ENCODE measurements around the gene FRMD4B. TPM values are rescaled to one million over a fixed set of nuclear protein-coding genes. Genes with fewer than 3 reads are reported as not detected.
"Not testable (repeated sequence)": the region's sequence is repeated elsewhere in the genome, so short reads cannot be mapped to it uniquely, and the experiment has no call there.

FRMD4B gene
- total and polyA plus RNA-seq, 4 donors, result 16.6 to 96.4 (median 39.0) TPM

GRCh38 chr3:69324362-69325025, 61.4 kb downstream of the FRMD4B start:
- TF ChIP-seq, protein P1, sequence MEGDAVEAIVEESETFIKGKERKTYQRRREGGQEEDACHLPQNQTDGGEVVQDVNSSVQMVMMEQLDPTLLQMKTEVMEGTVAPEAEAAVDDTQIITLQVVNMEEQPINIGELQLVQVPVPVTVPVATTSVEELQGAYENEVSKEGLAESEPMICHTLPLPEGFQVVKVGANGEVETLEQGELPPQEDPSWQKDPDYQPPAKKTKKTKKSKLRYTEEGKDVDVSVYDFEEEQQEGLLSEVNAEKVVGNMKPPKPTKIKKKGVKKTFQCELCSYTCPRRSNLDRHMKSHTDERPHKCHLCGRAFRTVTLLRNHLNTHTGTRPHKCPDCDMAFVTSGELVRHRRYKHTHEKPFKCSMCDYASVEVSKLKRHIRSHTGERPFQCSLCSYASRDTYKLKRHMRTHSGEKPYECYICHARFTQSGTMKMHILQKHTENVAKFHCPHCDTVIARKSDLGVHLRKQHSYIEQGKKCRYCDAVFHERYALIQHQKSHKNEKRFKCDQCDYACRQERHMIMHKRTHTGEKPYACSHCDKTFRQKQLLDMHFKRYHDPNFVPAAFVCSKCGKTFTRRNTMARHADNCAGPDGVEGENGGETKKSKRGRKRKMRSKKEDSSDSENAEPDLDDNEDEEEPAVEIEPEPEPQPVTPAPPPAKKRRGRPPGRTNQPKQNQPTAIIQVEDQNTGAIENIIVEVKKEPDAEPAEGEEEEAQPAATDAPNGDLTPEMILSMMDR (IDR thresholded peaks at IDR 0.05; ENCODE audit: control extremely low read depth, extremely low read depth), result no peak
- H3K4me1 ChIP-seq (ENCODE audit: control insufficient read depth in 5 of 5, insufficient read depth in 5 of 5, low read length in 5 of 5), result peaks cover 0 to 34% (median 8%) of the 10 kb centered on the region in 5 donors

GRCh38 chr3:69323941-69324340, 61.9 kb downstream of the FRMD4B start:
- peaks cover 0 to 34% (median 8%) of the 10 kb centered on the region in 5 donors for H3K4me1 ChIP-seq (ENCODE audit: control insufficient read depth in 5 of 5, insufficient read depth in 5 of 5, low read length in 5 of 5)
- H3K9me3 ChIP-seq (ENCODE audit: control insufficient read depth in 4 of 4, insufficient read depth in 3 of 4, low read length in 3 of 4), result no peaks in the 10 kb centered on the region
- WGBS, 2 donors, result 64 to 84% methylated on average over 1 of the region's 1 CpG
- no peak for DNase-seq
- H3K4me3 ChIP-seq, result no peak overlapping the region
- H3K27me3 ChIP-seq (ENCODE audit: control insufficient read depth in 3 of 3, insufficient read depth in 3 of 3, low read length in 2 of 3), result no peaks in the 10 kb centered on the region
- peaks cover 0 to 2% (median 0%) of the 10 kb centered on the region in 4 donors for H3K36me3 ChIP-seq (ENCODE audit: control insufficient read depth in 4 of 4, insufficient read depth in 4 of 4, low read length in 4 of 4)
- no peak overlapping the region for H3K27ac ChIP-seq (ENCODE audit: low read depth in 1 of 2, low read length in 1 of 2)
- no peak overlapping the region for H3K9ac ChIP-seq (ENCODE audit: insufficient read depth in 1 of 2, low read length in 2 of 2)
- ATAC-seq (ENCODE audit: insufficient read depth, low FRiP score), result no peak
- TF ChIP-seq, protein P1 (IDR thresholded peaks at IDR 0.05; ENCODE audit: control extremely low read depth, extremely low read depth), result no peak

More at GRCh38 chr3:69324362-69325025, 61.4 kb downstream of the FRMD4B start:
- Histone ChIP-seq H3K9ac (ENCODE audit: insufficient read depth in 1 of 2, low read length in 2 of 2) (no peak overlapping the region), H3K9me3 (ENCODE audit: control insufficient read depth in 4 of 4, insufficient read depth in 3 of 4, low read length in 3 of 4) (no peaks in the 10 kb centered on the region), H3K27me3 (ENCODE audit: control insufficient read depth in 3 of 3, insufficient read depth in 3 of 3, low read length in 2 of 3) (no peaks in the 10 kb centered on the region), H3K36me3 (ENCODE audit: control insufficient read depth in 4 of 4, insufficient read depth in 4 of 4, low read length in 4 of 4) (peaks cover 0 to 2% (median 0%) of the 10 kb centered on the region in 4 donors), H3K4me3 (no peak overlapping the region), H3K27ac (ENCODE audit: low read depth in 1 of 2, low read length in 1 of 2) (no peak overlapping the region)
- ATAC-seq (ENCODE audit: insufficient read depth, low FRiP score), result no peak
- WGBS, 2 donors, result 21 to 54% methylated on average over 7 of the region's 7 CpGs
- DNase-seq, result no peak

DNA sequence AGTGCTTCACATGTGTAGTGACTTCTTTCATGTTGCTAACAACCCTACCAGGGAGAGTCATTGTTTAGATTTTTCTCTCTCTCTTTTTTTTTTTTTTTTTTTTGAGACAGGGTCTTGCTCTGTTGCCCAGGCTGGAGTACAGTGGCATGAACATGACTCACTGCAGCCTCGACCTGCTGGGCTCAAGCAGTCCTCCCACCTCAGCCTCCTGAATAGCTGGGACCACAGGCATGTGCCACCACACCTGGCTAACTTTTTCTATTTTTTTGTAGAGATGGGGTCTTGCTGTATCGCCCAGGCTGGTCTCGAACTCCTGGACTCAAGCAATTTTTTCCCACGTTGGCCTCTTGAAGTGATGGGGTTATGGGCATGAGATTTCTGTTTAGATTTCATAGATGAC, 63.4 kb downstream of the FRMD4B start:
- H3K27ac ChIP-seq (ENCODE audit: low read depth in 1 of 2, low read length in 1 of 2); H3K9me3 ChIP-seq (ENCODE audit: control insufficient read depth in 4 of 4, insufficient read depth in 3 of 4, low read length in 3 of 4); H3K36me3 ChIP-seq (ENCODE audit: control insufficient read depth in 4 of 4, insufficient read depth in 4 of 4, low read length in 4 of 4); H3K9ac ChIP-seq (ENCODE audit: insufficient read depth in 1 of 2, low read length in 2 of 2); DNase-seq; ATAC-seq (ENCODE audit: insufficient read depth, low FRiP score); H3K4me3 ChIP-seq; H3K27me3 ChIP-seq (ENCODE audit: control insufficient read depth in 3 of 3, insufficient read depth in 3 of 3, low read length in 2 of 3): not testable (repeated sequence)
- H3K4me1 ChIP-seq (ENCODE audit: control insufficient read depth in 5 of 5, insufficient read depth in 5 of 5, low read length in 5 of 5), result peaks cover 0 to 33% (median 8%) of the 10 kb centered on the region in 5 donors
- WGBS, 2 donors, result 88 to 89% methylated on average over 4 of the region's 4 CpGs

GRCh38 chr3:69322158-69322509, 63.8 kb downstream of the FRMD4B start:
- DNase-seq, result no peak
- Histone ChIP-seq H3K36me3 (ENCODE audit: control insufficient read depth in 4 of 4, insufficient read depth in 4 of 4, low read length in 4 of 4) (peaks cover 0 to 2% (median 0%) of the 10 kb centered on the region in 4 donors), H3K9ac (ENCODE audit: insufficient read depth in 1 of 2, low read length in 2 of 2) (no peak overlapping the region), H3K4me1 (ENCODE audit: control insufficient read depth in 5 of 5, insufficient read depth in 5 of 5, low read length in 5 of 5) (peaks cover 0 to 29% (median 8%) of the 10 kb centered on the region in 5 donors), H3K9me3 (ENCODE audit: control insufficient read depth in 4 of 4, insufficient read depth in 3 of 4, low read length in 3 of 4) (no peaks in the 10 kb centered on the region), H3K4me3 (no peak overlapping the region), H3K27me3 (ENCODE audit: control insufficient read depth in 3 of 3, insufficient read depth in 3 of 3, low read length in 2 of 3) (no peaks in the 10 kb centered on the region), H3K27ac (ENCODE audit: low read depth in 1 of 2, low read length in 1 of 2) (no peak overlapping the region)
- no peak for ATAC-seq (ENCODE audit: insufficient read depth, low FRiP score)
- WGBS, 2 donors, result 84 to 92% methylated on average over 4 of the region's 4 CpGs
- TF ChIP-seq, protein P1 (IDR thresholded peaks at IDR 0.05; ENCODE audit: control extremely low read depth, extremely low read depth), result no peak
